ENCODE measurements around the gene MAML2.

MAML2 gene

DNA sequence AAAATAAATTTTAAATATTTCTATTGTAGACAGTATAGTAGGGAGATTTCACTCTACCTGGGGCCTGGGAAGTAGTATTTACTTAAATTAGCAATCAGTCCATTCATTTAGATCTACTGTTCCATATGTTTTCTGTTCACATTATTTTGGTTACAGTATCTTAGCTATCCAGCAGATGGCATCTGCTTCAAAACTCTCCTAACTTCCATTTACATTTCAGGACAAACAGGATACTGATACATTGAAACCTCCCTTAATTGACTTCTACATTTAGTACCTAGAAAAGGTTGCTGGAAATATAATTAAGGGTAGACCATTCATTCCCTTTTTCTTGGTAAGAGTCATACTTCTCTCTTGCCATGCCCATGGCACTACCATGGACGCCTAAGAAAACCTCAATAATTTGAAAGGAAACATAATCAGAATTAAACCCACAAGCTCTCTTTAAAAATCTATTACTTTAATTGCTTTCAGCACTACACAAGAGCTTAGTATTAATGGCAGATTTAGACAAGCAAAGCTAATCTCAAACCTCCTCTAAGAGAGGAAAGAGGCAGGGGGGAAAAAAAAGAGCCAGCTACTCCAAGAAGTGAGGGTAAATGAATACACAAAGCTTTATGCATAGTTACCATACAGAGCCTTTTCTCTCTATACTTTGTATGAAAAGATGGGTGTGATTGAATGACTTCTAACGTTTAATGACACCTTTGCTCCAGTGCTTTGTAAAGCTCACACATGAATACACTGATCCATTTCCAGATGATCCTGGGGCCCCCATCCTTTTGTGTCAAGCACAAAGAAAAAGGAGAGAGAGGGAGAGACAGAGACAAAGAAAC lies 287.9 kb downstream of the MAML2 start:
- H3K9me3 ChIP-seq (ENCODE audit: control insufficient read depth, low read length): no peaks in the 10 kb centered on the region
- H3K4me3 ChIP-seq (ENCODE audit: low read length): no peak overlapping the region
- H3K4me1 ChIP-seq (ENCODE audit: control insufficient read depth, insufficient read depth, low read length): peaks cover 26% of the 10 kb centered on the region
- peak; percentile 74 for DNase-seq (ENCODE audit: low read depth)
- H3K36me3 ChIP-seq (ENCODE audit: control insufficient read depth, insufficient read depth, low read length, severe bottlenecking): no peaks in the 10 kb centered on the region
- peak overlapping the region; percentile 50 for H3K9ac ChIP-seq (ENCODE audit: low read length)
- no peaks in the 10 kb centered on the region for H3K27me3 ChIP-seq (replicated peaks; ENCODE audit: control insufficient read depth, insufficient read depth, low read length)

DNA sequence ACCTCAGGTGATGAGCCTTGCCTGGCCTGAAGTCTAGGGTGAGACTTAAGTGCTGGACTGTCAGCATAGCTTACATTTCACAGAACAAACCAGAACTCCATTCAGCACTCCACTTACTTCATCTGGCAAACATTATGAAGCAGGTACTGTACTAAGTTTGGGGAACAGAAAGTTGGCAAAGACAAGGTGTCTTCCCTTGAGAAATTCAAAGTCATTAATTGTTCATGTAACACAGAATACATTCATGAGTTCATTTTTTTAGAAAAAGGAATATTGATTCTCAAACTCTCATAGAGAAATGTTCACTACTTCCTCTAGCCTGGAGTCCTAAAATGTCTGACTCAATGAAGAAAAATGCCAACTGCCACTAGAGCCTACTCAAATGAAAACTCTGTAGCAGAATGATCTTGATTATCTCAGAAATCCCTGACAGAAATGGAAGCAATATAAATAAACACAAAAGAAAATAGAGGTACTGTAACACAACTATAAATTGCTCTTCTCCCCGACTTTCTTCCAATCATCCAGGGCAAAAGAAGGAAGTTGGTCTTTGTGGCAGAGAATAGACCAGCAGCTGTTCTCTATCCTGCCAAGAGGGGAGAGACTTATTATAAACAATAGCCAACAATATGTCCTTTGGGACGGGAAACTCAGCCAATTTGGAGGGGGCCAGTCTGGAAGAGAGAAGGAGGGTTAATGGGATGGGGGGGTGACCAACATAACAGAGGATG lies 289.9 kb downstream of the MAML2 start:
- peak; percentile 76 for DNase-seq (ENCODE audit: low read depth)
- Histone ChIP-seq H3K9me3 (ENCODE audit: control insufficient read depth, low read length) (no peaks in the 10 kb centered on the region), H3K4me1 (ENCODE audit: control insufficient read depth, insufficient read depth, low read length) (peaks cover 36% of the 10 kb centered on the region), H3K36me3 (ENCODE audit: control insufficient read depth, insufficient read depth, low read length, severe bottlenecking) (no peaks in the 10 kb centered on the region), H3K4me3 (ENCODE audit: low read length) (no peak overlapping the region), H3K9ac (ENCODE audit: low read length) (no peak overlapping the region), H3K27me3 (replicated peaks; ENCODE audit: control insufficient read depth, insufficient read depth, low read length) (no peaks in the 10 kb centered on the region)

DNA sequence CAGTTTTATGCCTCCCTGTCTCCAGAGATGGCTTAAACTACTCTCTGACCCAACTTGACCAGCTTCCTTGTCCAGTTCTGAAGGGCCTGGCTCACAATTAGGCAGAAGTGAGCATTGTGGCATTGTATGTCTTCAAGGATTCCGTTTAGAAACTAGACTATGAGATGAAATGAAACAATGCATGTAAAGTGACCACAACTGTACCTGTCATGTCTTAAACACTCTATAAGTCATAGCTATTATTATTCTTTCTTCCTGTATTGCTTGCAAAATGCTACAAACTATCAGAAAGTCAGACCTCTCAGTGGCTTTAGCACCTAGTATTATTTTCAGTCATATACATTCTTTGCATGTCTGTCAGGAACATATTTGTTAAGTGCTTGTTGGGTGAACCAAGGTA lies 291.2 kb downstream of the MAML2 start:
- no peaks in the 10 kb centered on the region for H3K9me3 ChIP-seq (ENCODE audit: control insufficient read depth, low read length)
- no peaks in the 10 kb centered on the region for H3K36me3 ChIP-seq (ENCODE audit: control insufficient read depth, insufficient read depth, low read length, severe bottlenecking)
- H3K27me3 ChIP-seq (replicated peaks; ENCODE audit: control insufficient read depth, insufficient read depth, low read length): no peaks in the 10 kb centered on the region
- no peak overlapping the region for H3K4me3 ChIP-seq (ENCODE audit: low read length)
- H3K4me1 ChIP-seq (ENCODE audit: control insufficient read depth, insufficient read depth, low read length): peaks cover 38% of the 10 kb centered on the region
- no peak for DNase-seq (ENCODE audit: low read depth)
- H3K9ac ChIP-seq (ENCODE audit: low read length): no peak overlapping the region

GRCh38 chr11:96050435-96051182 lies 292.4 kb downstream of the MAML2 start:
- Histone ChIP-seq H3K27me3 (replicated peaks; ENCODE audit: control insufficient read depth, insufficient read depth, low read length) (no peaks in the 10 kb centered on the region), H3K36me3 (ENCODE audit: control insufficient read depth, insufficient read depth, low read length, severe bottlenecking) (no peaks in the 10 kb centered on the region), H3K4me3 (ENCODE audit: low read length) (no peak overlapping the region), H3K4me1 (ENCODE audit: control insufficient read depth, insufficient read depth, low read length) (peaks cover 42% of the 10 kb centered on the region), H3K9ac (ENCODE audit: low read length) (no peak overlapping the region), H3K9me3 (ENCODE audit: control insufficient read depth, low read length) (no peaks in the 10 kb centered on the region)
- peak; percentile 36 for DNase-seq (ENCODE audit: low read depth)

GRCh38 chr11:96049426-96049825 lies 293.6 kb downstream of the MAML2 start:
- Histone ChIP-seq H3K9me3 (ENCODE audit: control insufficient read depth, low read length) (no peaks in the 10 kb centered on the region), H3K4me1 (ENCODE audit: control insufficient read depth, insufficient read depth, low read length) (peaks cover 40% of the 10 kb centered on the region), H3K9ac (ENCODE audit: low read length) (no peak overlapping the region), H3K36me3 (ENCODE audit: control insufficient read depth, insufficient read depth, low read length, severe bottlenecking) (no peaks in the 10 kb centered on the region), H3K27me3 (replicated peaks; ENCODE audit: control insufficient read depth, insufficient read depth, low read length) (no peaks in the 10 kb centered on the region), H3K4me3 (ENCODE audit: low read length) (no peak overlapping the region)
- DNase-seq (ENCODE audit: low read depth): no peak

GRCh38 chr11:96045622-96046456 lies 297.2 kb downstream of the MAML2 start:
- H3K9me3 ChIP-seq (ENCODE audit: control insufficient read depth, low read length): no peaks in the 10 kb centered on the region
- peak overlapping the region; percentile 67 for H3K9ac ChIP-seq (ENCODE audit: low read length)
- peaks cover 30% of the 10 kb centered on the region for H3K4me1 ChIP-seq (ENCODE audit: control insufficient read depth, insufficient read depth, low read length)
- H3K36me3 ChIP-seq (ENCODE audit: control insufficient read depth, insufficient read depth, low read length, severe bottlenecking): no peaks in the 10 kb centered on the region
- no peaks in the 10 kb centered on the region for H3K27me3 ChIP-seq (replicated peaks; ENCODE audit: control insufficient read depth, insufficient read depth, low read length)
- DNase-seq (ENCODE audit: low read depth): peak; percentile 82
- H3K4me3 ChIP-seq (ENCODE audit: low read length): peak overlapping the region; percentile 57

DNA sequence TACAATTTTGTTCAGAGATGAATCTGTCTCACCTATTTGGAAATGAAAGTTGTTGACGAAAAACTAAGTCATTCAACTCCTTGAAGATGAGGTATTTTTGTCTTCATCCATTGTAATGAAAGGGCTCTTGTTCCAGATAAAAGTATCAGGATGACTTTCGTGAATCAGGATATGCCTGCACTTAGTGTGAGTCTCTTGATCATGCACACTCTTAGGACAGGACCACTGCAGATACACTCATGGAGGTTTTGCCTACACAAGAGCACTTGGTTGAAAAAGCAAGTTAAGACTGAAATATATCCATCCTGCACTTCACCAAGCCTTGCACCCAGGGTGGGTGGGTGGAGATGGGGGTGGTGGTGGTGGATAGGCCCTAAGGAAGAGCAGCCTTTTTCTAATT lies 298.2 kb downstream of the MAML2 start:
- Histone ChIP-seq H3K9me3 (ENCODE audit: control insufficient read depth, low read length) (no peaks in the 10 kb centered on the region), H3K9ac (ENCODE audit: low read length) (no peak overlapping the region), H3K4me3 (ENCODE audit: low read length) (no peak overlapping the region), H3K27me3 (replicated peaks; ENCODE audit: control insufficient read depth, insufficient read depth, low read length) (no peaks in the 10 kb centered on the region), H3K4me1 (ENCODE audit: control insufficient read depth, insufficient read depth, low read length) (peaks cover 23% of the 10 kb centered on the region), H3K36me3 (ENCODE audit: control insufficient read depth, insufficient read depth, low read length, severe bottlenecking) (no peaks in the 10 kb centered on the region)
- DNase-seq (ENCODE audit: low read depth): no peak

DNA sequence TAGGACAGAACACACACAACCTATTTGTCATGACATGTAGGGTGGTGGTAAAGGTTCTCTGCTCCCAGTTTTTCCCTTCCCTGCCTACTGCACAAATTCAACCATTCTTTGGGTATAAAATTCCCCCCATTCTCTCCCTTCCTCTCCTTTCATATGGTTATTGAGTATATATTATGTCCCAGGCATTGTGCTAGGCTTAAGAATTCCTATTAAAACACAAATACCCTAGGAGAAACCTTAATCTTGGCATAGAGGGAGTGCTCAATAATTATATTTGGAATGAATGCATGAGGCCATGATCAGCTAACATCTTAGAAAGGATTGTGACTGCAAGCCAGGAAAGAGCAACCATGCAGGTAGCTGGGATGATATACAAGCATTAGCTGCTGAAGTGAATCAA lies 298.7 kb downstream of the MAML2 start:
- Histone ChIP-seq H3K9me3 (ENCODE audit: control insufficient read depth, low read length) (no peaks in the 10 kb centered on the region), H3K36me3 (ENCODE audit: control insufficient read depth, insufficient read depth, low read length, severe bottlenecking) (no peaks in the 10 kb centered on the region), H3K4me3 (ENCODE audit: low read length) (no peak overlapping the region), H3K27me3 (replicated peaks; ENCODE audit: control insufficient read depth, insufficient read depth, low read length) (no peaks in the 10 kb centered on the region), H3K9ac (ENCODE audit: low read length) (no peak overlapping the region), H3K4me1 (ENCODE audit: control insufficient read depth, insufficient read depth, low read length) (peaks cover 19% of the 10 kb centered on the region)
- no peak for DNase-seq (ENCODE audit: low read depth)

DNA sequence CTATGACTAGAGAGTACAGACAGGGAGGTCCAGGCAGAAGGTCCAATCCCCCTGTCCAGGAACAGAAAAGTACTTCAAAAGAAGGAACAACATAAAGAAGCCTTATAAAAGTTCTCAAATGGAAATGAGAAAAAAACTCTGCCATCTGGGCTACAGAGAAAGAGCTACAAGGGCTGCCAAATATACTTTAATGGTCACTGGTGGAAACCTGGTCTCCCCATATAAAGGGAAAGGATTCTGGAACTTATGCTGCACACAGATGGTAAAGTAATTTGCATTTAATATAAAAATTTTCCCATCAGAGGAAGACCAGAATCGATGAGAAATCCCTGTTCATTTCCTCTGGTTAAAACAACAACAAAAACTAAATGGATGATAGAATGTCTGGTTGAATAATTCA lies 299.7 kb downstream of the MAML2 start:
- Histone ChIP-seq H3K9ac (ENCODE audit: low read length) (no peak overlapping the region), H3K36me3 (ENCODE audit: control insufficient read depth, insufficient read depth, low read length, severe bottlenecking) (no peaks in the 10 kb centered on the region), H3K9me3 (ENCODE audit: control insufficient read depth, low read length) (no peaks in the 10 kb centered on the region), H3K4me1 (ENCODE audit: control insufficient read depth, insufficient read depth, low read length) (peaks cover 16% of the 10 kb centered on the region), H3K4me3 (ENCODE audit: low read length) (no peak overlapping the region), H3K27me3 (replicated peaks; ENCODE audit: control insufficient read depth, insufficient read depth, low read length) (no peaks in the 10 kb centered on the region)
- DNase-seq (ENCODE audit: low read depth): no peak

- Histone ChIP-seq H3K4me1 (ENCODE audit: control insufficient read depth, insufficient read depth, low read length) (peaks cover 37% of the 10 kb centered on the region), H3K4me3 (ENCODE audit: low read length) (no peak overlapping the region), H3K36me3 (ENCODE audit: control insufficient read depth, insufficient read depth, low read length, severe bottlenecking) (no peaks in the 10 kb centered on the region), H3K9ac (ENCODE audit: low read length) (no peak overlapping the region), H3K27me3 (replicated peaks; ENCODE audit: control insufficient read depth, insufficient read depth, low read length) (no peaks in the 10 kb centered on the region), H3K9me3 (ENCODE audit: control insufficient read depth, low read length) (no peaks in the 10 kb centered on the region)
- DNase-seq (ENCODE audit: low read depth): no peak
Measured at GRCh38 chr11:96038046-96038445, 304.9 kb downstream of the MAML2 start.
